Measurements from ENCODE around the gene MPPED2. TPM values are rescaled to one million over a fixed set of nuclear protein-coding genes. Genes with fewer than 3 reads are reported as not detected.

MPPED2 gene
- total and polyA plus RNA-seq, 2 donors (not counting 3 experiments of a cell fraction or from before 2014, with no cell fraction given) = not detected

- TF ChIP-seq CTCF (IDR thresholded peaks at IDR 0.05; ENCODE audit: extremely low read depth in 1 of 2, insufficient read depth in 1 of 2, low read depth in 1 of 2, low read length in 2 of 2) (no peak), FOS (IDR thresholded peaks at IDR 0.05; ENCODE audit: borderline replicate concordance, insufficient read depth, low read length) (no peak), JUN (IDR thresholded peaks at IDR 0.05; ENCODE audit: borderline replicate concordance, insufficient read depth, insufficient read length, low read depth) (no peak), EZH2 (IDR thresholded peaks at IDR 0.05; ENCODE audit: borderline replicate concordance, low read depth, low read length, severe bottlenecking) (no peak), POLR2A (IDR thresholded peaks at IDR 0.05; ENCODE audit: low read depth, low read length) (no peak), POLR2AphosphoS5 (IDR thresholded peaks at IDR 0.05; ENCODE audit: insufficient read depth, low read depth, low read length) (no peak), MYC (IDR thresholded peaks at IDR 0.05; ENCODE audit: low read depth, low read length) (no peak), GATA2 (IDR thresholded peaks at IDR 0.05; ENCODE audit: insufficient read depth, insufficient read length, low read depth, low read length) (no peak)
- TF ChIP-seq, protein P1, sequence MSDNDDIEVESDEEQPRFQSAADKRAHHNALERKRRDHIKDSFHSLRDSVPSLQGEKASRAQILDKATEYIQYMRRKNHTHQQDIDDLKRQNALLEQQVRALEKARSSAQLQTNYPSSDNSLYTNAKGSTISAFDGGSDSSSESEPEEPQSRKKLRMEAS (IDR thresholded peaks at IDR 0.05; ENCODE audit: insufficient read depth, insufficient read length) = no peak
- H3K9me1 ChIP-seq (replicated peaks; ENCODE audit: control insufficient read depth, extremely low read depth, insufficient read depth, low read length) = no peaks in the 10 kb centered on the region
- H3K4me3 ChIP-seq (replicated peaks in 1 of 3; ENCODE audit: insufficient read depth in 1 of 3, low read depth in 1 of 3, low read length in 3 of 3) = no peak overlapping the region
- H4K20me1 ChIP-seq (replicated peaks; ENCODE audit: control insufficient read depth, extremely low read depth, insufficient read depth, low read length) = no peaks in the 10 kb centered on the region
- no peak overlapping the region for H2AFZ ChIP-seq (ENCODE audit: low read depth, low read length)
- no peaks in the 10 kb centered on the region for H3K36me3 ChIP-seq (ENCODE audit: control insufficient read depth in 2 of 2, extremely low read depth in 1 of 2, insufficient read depth in 2 of 2, low read length in 2 of 2)
- no peak overlapping the region for H3K9ac ChIP-seq (replicated peaks; ENCODE audit: extremely low read depth, insufficient read depth, low read length)
- H3K9me3 ChIP-seq (replicated peaks; ENCODE audit: control insufficient read depth, insufficient read depth, low read length) = no peaks in the 10 kb centered on the region
- intact Hi-C loops (cut with micrococcal nuclease) = no loop called here
- no peak overlapping the region for H3K27ac ChIP-seq (ENCODE audit: insufficient read depth, low read depth, low read length)
- no peaks in the 10 kb centered on the region for H3K27me3 ChIP-seq (ENCODE audit: control insufficient read depth in 2 of 2, insufficient read depth in 2 of 2, low read length in 2 of 2)
- BruUV-seq (replicated peaks) = no TSS peak
- no peaks in the 10 kb centered on the region for H3K79me2 ChIP-seq (ENCODE audit: control insufficient read depth, insufficient read depth, low read length)
- CTCF ChIA-PET = no interaction called here
- dilution Hi-C loops (cut with MboI; ENCODE audit: extremely low pct_ligation_motif_present, low sequenced_read_pairs) = no loop called here
- no peaks in the 10 kb centered on the region for H3K4me1 ChIP-seq (ENCODE audit: control insufficient read depth, extremely low read depth, insufficient read depth, low read length)
- FAIRE-seq (no peak), DNase-seq (ENCODE audit: low read depth, low spot score) (no peak)
- POLR2A ChIA-PET = no interaction called here
- H3K4me2 ChIP-seq (ENCODE audit: insufficient read depth, low read length) = no peak overlapping the region
These were observed 221.2 kb downstream of the MPPED2 start for GRCh38 chr11:30364837-30365482.
